Muscle layer of duodenum (tissue), 2 donors: Measurements from ENCODE around the gene PRLR.
"Not testable (repeated sequence)": the region's sequence is repeated elsewhere in the genome, so short reads cannot be mapped to it uniquely, and the experiment has no call there.

Experiments used
- H3K27ac ChIP-seq: one replicate; pipeline ENCODE4 v1.7.0; 2013; ENCODE audit warnings: mild to moderate bottlenecking, low read length
- H3K27me3 ChIP-seq: one replicate; pipeline ENCODE4 v1.7.0; 2013; ENCODE audit warnings: low read depth, mild to moderate bottlenecking, control low read depth, low read length
- H3K36me3 ChIP-seq, 2 donors: one replicate each; pipeline ENCODE4 v1.7.0; 2013; ENCODE audit warnings: low read length in 2 of 2, control low read depth in 1 of 2, mild to moderate bottlenecking in 1 of 2; ENCODE audit not compliant: insufficient read depth in 2 of 2, control insufficient read depth in 1 of 2
- H3K4me1 ChIP-seq, 2 donors: one replicate each; pipeline ENCODE4 v1.7.0; 2013; ENCODE audit warnings: low read length in 2 of 2, mild to moderate bottlenecking in 2 of 2, control low read depth in 1 of 2, moderate library complexity in 1 of 2; ENCODE audit not compliant: insufficient read depth in 2 of 2, control insufficient read depth in 1 of 2
- H3K4me3 ChIP-seq, 2 donors: one replicate each; pipeline ENCODE4 v1.7.0; 2013; ENCODE audit warnings: low read length in 2 of 2, low read depth in 1 of 2, mild to moderate bottlenecking in 1 of 2
- H3K9me3 ChIP-seq, 2 donors: one replicate each; pipeline ENCODE4 v1.7.0; 2013; ENCODE audit warnings: low read length in 2 of 2, control low read depth in 1 of 2, mild to moderate bottlenecking in 1 of 2; ENCODE audit not compliant: control insufficient read depth in 1 of 2
- donor health status: healthy.

Gene PRLR

DNA sequence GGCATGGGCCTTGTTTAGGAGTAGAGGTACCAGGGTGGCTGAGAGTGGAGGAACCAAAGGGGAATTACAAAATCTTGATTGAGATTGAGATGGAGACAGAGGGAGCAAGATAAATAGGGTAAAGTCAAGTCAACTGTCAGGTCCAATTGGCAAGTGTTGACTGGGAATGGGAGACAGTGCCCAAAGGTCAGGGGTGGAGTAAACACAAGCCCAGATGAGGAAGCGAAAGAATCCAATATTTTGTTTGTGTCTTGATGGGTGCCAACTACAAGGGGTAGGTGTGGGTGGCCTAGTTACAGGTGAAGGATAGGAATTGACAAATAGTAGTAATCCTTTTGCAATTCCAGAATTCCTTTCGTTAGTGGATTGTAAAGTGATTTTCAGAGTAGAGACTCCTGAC, 107.5 kb downstream of the PRLR start:
- Histone ChIP-seq H3K4me1 (no peaks in the 10 kb centered on the region), H3K27me3 (no peaks in the 10 kb centered on the region), H3K27ac (no peak overlapping the region), H3K9me3 (no peaks in the 10 kb centered on the region), H3K4me3 (no peak overlapping the region), H3K36me3 (no peaks in the 10 kb centered on the region)

DNA sequence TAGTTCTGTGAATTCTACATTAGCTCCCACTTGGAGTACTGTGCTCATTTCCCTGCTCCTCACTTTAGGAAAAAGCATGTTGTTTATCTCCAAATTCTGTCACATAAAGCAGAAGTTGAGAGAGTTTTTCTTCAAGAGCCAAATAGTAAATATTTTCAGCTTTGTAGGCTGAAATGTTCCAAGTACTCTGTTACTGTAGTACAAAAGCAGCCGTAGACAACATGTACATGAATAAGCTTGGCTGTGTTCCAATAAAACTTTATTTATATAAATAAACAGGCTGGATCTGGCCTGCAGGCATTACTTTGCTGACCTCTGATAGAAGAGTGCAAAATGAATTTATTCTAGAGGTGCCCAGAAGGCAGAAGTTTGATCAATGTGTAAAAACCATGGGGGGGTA, 109.6 kb downstream of the PRLR start:
- Histone ChIP-seq H3K36me3 (no peaks in the 10 kb centered on the region), H3K4me3 (no peak overlapping the region), H3K27me3 (no peaks in the 10 kb centered on the region), H3K27ac (no peak overlapping the region), H3K9me3 (no peaks in the 10 kb centered on the region), H3K4me1 (no peaks in the 10 kb centered on the region)

DNA sequence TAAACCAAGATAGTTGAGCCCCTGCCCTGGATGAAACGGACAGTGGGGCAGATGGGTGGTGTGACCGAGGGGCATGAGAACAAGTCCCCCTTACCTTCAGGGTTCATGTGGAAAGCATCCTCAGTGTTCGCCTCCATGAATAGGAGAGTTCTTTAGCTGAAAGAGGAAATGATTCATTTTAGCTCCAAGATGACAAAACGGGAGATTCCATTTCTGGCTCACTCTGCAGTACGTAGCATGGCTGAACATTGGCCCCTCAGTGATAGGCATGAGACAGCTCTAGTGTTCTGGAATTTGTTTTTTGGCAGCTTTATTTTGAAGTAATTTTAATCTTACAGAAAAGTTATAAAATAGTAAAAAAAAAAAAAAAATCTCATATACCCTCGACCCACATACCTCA, 112.3 kb downstream of the PRLR start:
- Histone ChIP-seq H3K4me3 (no peak overlapping the region), H3K36me3 (no peaks in the 10 kb centered on the region)

DNA sequence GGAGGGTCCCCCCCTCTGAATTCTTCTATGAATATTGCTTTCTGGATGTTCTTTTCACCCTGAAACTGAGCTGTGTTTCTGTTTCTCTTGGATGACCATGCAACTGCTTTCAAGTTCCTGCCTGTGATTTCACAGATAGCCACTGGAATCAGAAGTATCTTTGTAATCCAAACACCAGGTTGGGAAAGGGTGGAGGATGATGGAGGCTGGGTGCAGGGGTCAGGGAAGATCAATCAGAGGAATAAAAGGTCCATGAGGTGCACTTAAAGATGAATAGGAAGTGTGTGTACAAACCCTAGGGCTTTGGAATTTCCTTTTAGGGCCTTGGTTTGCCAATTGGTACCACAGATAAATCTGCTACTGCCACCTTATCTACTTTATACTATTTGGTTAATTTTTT, 114.4 kb downstream of the PRLR start:
- Histone ChIP-seq H3K27me3 (no peaks in the 10 kb centered on the region), H3K4me1 (no peaks in the 10 kb centered on the region), H3K27ac (no peak overlapping the region), H3K36me3 (no peaks in the 10 kb centered on the region), H3K4me3 (no peak overlapping the region), H3K9me3 (no peaks in the 10 kb centered on the region)

More for the DNA sequence above, 112.3 kb downstream of the PRLR start:
- no peaks in the 10 kb centered on the region for H3K27me3 ChIP-seq
- H3K9me3 ChIP-seq = no peaks in the 10 kb centered on the region
- H3K27ac ChIP-seq = no peak overlapping the region
- no peaks in the 10 kb centered on the region for H3K4me1 ChIP-seq

DNA sequence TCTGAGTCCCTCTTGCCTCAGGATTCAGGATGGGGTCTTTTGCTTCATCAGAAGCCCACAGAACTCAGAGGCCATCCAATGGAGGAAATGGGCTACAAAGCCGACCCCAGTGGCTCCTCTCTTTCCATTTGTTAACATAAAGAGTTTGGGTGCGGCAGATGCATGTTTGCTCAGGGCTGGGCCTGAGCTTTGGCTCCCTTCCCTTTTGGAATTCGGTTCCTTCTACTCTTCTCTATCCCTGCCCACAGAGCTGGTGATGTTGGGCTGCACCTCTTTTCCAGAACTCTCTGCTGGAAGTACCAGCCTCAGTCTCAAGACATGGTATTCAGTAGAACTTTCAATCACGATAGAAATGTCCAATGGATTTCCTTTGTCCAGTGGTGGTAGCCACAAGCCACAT, 115.6 kb downstream of the PRLR start:
- H3K36me3 ChIP-seq = no peaks in the 10 kb centered on the region
- no peaks in the 10 kb centered on the region for H3K4me1 ChIP-seq
- no peak overlapping the region for H3K4me3 ChIP-seq
- peaks cover 0 to under 1% of the 10 kb centered on the region in 2 donors for H3K9me3 ChIP-seq
- H3K27ac ChIP-seq = no peak overlapping the region
- H3K27me3 ChIP-seq = no peaks in the 10 kb centered on the region

DNA sequence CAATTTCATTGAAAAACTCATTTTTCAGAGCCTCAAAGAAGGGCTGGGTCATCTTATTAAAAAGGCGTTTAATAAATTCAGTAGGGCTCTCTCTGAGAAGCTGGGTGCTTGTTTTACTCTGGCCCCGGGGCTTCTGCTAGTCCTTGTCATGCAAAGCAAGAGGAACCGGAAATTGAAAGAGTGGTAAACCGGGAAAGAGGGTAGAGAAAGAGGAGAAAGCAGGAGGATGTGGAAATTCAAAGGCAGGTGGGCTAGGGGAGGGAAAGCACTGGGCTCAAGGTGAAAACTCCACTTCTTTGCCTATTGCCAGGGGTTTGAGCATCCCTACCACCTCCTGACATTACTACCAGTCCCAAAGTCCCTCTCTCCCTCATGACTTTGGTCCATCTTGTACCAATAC, 118.0 kb downstream of the PRLR start:
- Histone ChIP-seq H3K27me3 (no peaks in the 10 kb centered on the region), H3K9me3 (peaks cover 0 to 2% of the 10 kb centered on the region in 2 donors), H3K27ac (no peak overlapping the region), H3K4me3 (no peak overlapping the region), H3K36me3 (no peaks in the 10 kb centered on the region), H3K4me1 (no peaks in the 10 kb centered on the region)

DNA sequence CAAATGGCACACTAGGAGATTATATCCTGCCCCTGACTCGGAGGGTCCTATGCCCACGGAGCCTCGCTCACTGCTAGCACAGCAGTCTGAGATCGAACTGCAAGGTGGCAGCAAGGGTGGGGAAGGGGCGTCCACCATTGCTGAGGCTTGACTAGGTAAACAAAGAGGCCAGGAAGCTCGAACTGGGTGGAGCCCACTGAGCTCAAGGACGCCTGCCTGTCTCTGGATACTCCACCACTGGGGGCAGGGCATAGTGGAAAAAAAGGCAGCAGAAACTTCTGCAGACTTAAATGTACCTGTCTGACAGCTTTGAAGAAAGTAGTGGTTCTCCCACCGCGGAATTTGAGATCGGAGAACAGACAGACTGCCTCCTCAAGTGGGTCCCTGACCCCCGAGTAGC, 125.7 kb downstream of the PRLR start:
- H3K27ac ChIP-seq, H3K9me3 ChIP-seq, H3K4me3 ChIP-seq: not testable (repeated sequence)

DNA sequence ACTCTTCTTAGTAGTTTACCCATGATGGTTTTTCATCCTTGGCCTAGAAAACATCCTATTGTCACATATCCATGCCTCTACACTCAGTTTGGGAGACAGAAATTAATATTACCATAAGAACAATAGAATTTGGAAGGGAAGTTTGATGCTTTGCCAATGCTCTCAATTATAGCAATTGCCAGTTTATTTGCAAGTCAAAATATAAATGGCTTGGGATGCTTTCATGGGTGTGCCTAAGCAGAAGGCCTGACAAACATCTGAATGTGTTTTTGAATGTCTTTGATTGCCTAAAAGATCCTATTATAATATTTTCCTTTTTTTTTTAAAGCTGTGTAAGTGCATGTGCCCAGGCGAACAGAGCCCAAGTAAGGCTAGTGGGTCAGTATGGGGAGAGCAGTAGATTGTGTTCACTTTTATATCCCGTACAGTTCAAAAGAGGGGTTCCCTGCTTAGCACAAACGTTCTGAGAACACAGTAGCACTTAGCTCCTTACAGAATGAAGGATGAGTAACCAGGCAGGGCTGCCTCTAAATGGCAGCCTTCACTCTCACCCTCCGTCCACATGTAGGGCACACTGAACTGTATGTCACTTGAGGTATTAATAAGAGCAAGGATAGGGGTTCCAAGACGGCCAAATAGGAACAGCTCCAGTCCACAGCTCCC, 126.5 kb downstream of the PRLR start:
- Histone ChIP-seq H3K27ac (no peak overlapping the region), H3K36me3 (no peaks in the 10 kb centered on the region), H3K4me3 (no peak overlapping the region), H3K27me3 (no peaks in the 10 kb centered on the region), H3K9me3 (no peaks in the 10 kb centered on the region), H3K4me1 (no peaks in the 10 kb centered on the region)

More for the DNA sequence above, 125.7 kb downstream of the PRLR start:
- not testable (repeated sequence) for H3K4me1 ChIP-seq, H3K36me3 ChIP-seq, H3K27me3 ChIP-seq

DNA sequence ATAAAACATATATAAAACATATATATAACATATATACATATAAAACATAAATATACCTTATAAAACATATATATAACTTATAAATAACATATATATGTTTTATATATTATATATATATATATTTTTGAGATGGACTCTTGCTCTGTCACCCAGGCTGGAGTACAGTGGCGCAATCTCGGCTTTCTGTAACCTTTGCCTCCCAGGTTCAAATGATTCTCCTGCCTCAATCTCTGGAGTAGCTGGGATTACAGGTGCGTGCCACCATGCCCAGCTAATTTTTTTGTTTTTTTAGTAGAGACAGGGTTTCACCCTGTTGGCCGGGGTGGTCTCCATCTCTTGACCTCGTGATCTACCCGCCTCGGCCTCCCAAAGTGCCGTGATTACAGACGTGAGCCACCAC, 128.6 kb downstream of the PRLR start:
- not testable (repeated sequence) for H3K9me3 ChIP-seq, H3K4me1 ChIP-seq, H3K4me3 ChIP-seq, H3K27me3 ChIP-seq, H3K36me3 ChIP-seq, H3K27ac ChIP-seq

DNA sequence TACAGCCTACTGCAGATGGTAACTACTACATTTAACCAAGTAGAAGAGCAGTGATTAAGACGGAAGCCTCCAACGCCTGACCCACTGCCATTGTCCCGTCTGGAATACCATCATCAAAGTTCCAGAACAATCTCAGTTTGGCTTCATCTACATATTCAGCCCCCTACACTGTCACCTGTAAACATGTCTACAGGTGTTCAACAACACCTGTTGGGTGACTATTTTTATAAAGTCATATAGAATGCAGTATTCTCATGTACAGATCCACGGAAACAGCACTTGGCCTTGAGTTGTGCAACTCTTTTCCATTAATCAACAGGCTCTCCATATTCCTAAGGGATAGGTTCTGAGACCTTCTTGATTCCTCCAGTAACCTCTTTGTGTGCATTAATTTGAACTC, 129.3 kb downstream of the PRLR start:
- no peaks in the 10 kb centered on the region for H3K27me3 ChIP-seq
- no peak overlapping the region for H3K27ac ChIP-seq
- no peaks in the 10 kb centered on the region for H3K9me3 ChIP-seq

DNA sequence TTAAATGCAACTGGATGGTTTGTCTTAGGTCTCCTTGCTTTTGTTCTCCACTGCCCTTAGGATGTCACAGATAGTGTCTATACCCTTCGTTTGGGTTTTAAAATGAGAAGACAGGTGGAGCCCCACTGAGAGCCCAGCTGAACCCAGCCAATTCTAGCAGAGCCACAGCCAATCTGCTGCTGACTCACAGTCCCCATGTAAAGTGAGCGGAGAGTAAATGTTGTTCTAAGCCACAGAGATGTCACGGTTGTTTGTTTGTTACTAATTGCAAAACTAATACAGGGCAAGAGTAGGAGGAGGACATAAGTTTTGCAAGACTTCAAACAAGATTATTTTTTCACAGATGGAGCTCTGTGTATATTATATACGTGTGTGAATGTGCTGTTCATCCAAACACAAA, 132.1 kb downstream of the PRLR start:
- no peaks in the 10 kb centered on the region for H3K27me3 ChIP-seq
- no peak overlapping the region for H3K27ac ChIP-seq
- H3K36me3 ChIP-seq = no peaks in the 10 kb centered on the region
- no peak overlapping the region for H3K4me3 ChIP-seq
- H3K4me1 ChIP-seq = no peaks in the 10 kb centered on the region
- H3K9me3 ChIP-seq = no peaks in the 10 kb centered on the region

More for the DNA sequence above, 129.3 kb downstream of the PRLR start:
- Histone ChIP-seq H3K36me3 (no peaks in the 10 kb centered on the region), H3K4me3 (no peak overlapping the region), H3K4me1 (no peaks in the 10 kb centered on the region)

DNA sequence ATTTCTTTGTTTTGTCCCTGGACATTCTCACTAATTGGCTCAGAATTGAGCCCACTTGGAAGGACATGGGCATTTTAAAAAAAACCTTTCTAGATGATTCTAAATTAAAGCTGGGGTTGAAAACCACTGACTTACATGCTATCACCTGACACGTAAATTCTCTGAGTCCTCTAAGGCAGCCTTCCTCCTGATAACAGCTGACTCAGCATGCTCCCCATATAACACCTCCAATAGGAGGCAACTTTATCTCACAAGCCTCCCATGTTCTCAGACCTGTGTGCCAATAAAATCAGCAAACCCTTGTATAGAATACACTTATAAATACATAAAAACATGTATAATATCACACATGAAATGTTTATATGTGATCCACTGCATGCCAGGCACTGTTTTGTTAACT, 133.4 kb downstream of the PRLR start:
- no peaks in the 10 kb centered on the region for H3K27me3 ChIP-seq
- H3K36me3 ChIP-seq = no peaks in the 10 kb centered on the region
- no peak overlapping the region for H3K4me3 ChIP-seq
- H3K4me1 ChIP-seq = no peaks in the 10 kb centered on the region
- no peaks in the 10 kb centered on the region for H3K9me3 ChIP-seq
- no peak overlapping the region for H3K27ac ChIP-seq
